ENCODE results near the gene HEXA.

The HEXA gene

GRCh38 chr15:72358121-72358520, 17.7 kb downstream of the HEXA start:
- no peak overlapping the region for H3K4me3 ChIP-seq (ENCODE audit: low read length)
- no peak for DNase-seq (ENCODE audit: low read depth)
- TF ChIP-seq CTCF (conservative IDR thresholded peaks at IDR 0.05; ENCODE audit: low read depth, low read length): no peak

- TF ChIP-seq CTCF (conservative IDR thresholded peaks at IDR 0.05; ENCODE audit: low read depth, low read length): no peak
- no peak overlapping the region for H3K4me3 ChIP-seq (ENCODE audit: low read length)
- DNase-seq (ENCODE audit: low read depth): no peak
Measured at GRCh38 chr15:72354496-72354895, 21.3 kb downstream of the HEXA start.

GRCh38 chr15:72353266-72353665, 22.5 kb downstream of the HEXA start:
- no peak for TF ChIP-seq CTCF (conservative IDR thresholded peaks at IDR 0.05; ENCODE audit: low read depth, low read length)
- no peak for DNase-seq (ENCODE audit: low read depth)
- no peak overlapping the region for H3K4me3 ChIP-seq (ENCODE audit: low read length)

GRCh38 chr15:72345806-72346205, 30.0 kb downstream of the HEXA start:
- DNase-seq (ENCODE audit: low read depth): no peak
- H3K4me3 ChIP-seq (ENCODE audit: low read length): no peak overlapping the region
- TF ChIP-seq CTCF (conservative IDR thresholded peaks at IDR 0.05; ENCODE audit: low read depth, low read length): no peak

GRCh38 chr15:72345280-72345679, 30.5 kb downstream of the HEXA start:
- no peak for DNase-seq (ENCODE audit: low read depth)
- TF ChIP-seq CTCF (conservative IDR thresholded peaks at IDR 0.05; ENCODE audit: low read depth, low read length): no peak
- H3K4me3 ChIP-seq (ENCODE audit: low read length): no peak overlapping the region

- no peak for DNase-seq (ENCODE audit: low read depth)
- no peak overlapping the region for H3K4me3 ChIP-seq (ENCODE audit: low read length)
- TF ChIP-seq CTCF (conservative IDR thresholded peaks at IDR 0.05; ENCODE audit: low read depth, low read length): no peak
Measured at GRCh38 chr15:72344602-72345001, 31.2 kb downstream of the HEXA start.

GRCh38 chr15:72342385-72342784, 33.4 kb downstream of the HEXA start:
- DNase-seq (ENCODE audit: low read depth): no peak
- no peak overlapping the region for H3K4me3 ChIP-seq (ENCODE audit: low read length)
- peak; percentile 60 for TF ChIP-seq CTCF (conservative IDR thresholded peaks at IDR 0.05; ENCODE audit: low read depth, low read length)
